Measurements from ENCODE around the gene PYGB.
A peak's percentile ranks its signal among the peaks of the same experiment; 100 is the strongest.
"Not testable (repeated sequence)": the region's sequence is repeated elsewhere in the genome, so short reads cannot be mapped to it uniquely, and the experiment has no call there.

Gene PYGB

GRCh38 chr20:25249198-25249931 lies 1.5 kb downstream of the PYGB start:
- no peak for DNase-seq

DNA sequence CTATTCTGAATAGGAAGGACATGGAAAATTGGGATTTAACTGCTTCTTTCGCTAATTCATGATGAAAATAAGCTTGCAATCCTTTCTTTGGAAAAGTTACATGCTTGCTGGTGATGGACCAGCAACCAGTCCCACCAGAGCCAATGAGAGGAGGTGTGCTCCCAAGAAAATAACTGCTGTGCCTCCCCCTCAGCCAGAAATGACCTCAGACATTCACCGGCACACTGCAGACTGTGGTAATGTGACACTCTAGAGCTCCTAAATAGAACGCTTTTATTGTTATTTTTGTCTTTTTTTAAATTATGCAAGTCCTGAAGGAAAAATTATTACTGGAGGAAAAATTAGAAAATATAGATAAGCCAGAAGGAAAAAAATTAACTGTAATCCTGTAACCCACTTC lies 2.6 kb downstream of the PYGB start:
- peak; percentile 9 for DNase-seq

DNA sequence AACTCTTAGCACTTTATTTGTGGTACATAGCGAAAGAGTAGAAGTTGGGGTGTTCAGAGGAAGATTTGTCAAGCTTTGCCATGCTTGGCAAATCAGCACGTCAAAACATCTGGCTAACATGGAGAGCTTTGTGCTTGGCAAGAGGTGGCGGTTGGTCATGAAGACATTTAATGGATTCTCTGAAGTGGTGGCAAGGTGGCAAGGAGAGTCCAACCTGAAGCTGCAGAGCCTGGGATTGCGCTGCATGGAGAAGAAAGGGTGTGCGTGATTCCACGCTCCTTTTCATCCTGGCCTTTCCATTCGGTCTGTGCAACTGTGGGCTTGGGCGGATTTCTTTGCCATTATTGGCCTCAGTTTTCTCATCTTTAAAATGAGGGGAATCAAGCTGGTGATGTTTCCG lies 3.1 kb downstream of the PYGB start:
- DNase-seq, result no peak

GRCh38 chr20:25251558-25251957 lies 3.7 kb downstream of the PYGB start:
- DNase-seq, result no peak

DNA sequence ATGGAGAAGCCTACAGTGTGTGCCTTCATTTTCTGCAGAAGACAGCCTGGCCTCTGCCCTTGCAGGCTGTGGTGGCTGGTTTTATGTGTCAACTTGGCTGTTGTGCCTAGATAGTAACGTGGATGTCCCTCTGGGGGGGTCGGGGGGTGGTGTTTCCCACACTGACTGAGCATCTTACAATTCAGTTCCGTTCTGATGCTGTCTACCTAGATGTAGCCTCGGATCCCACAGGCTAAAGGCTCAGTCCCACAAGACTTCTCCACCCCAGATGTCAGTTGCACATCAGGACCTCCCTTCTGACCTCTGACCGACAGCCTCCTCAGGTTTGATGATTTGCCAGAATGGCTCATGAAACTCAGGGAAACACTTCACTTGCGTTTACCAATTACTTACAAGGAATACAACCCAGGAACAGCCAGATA lies 4.4 kb downstream of the PYGB start:
- DNase-seq, result no peak

DNA sequence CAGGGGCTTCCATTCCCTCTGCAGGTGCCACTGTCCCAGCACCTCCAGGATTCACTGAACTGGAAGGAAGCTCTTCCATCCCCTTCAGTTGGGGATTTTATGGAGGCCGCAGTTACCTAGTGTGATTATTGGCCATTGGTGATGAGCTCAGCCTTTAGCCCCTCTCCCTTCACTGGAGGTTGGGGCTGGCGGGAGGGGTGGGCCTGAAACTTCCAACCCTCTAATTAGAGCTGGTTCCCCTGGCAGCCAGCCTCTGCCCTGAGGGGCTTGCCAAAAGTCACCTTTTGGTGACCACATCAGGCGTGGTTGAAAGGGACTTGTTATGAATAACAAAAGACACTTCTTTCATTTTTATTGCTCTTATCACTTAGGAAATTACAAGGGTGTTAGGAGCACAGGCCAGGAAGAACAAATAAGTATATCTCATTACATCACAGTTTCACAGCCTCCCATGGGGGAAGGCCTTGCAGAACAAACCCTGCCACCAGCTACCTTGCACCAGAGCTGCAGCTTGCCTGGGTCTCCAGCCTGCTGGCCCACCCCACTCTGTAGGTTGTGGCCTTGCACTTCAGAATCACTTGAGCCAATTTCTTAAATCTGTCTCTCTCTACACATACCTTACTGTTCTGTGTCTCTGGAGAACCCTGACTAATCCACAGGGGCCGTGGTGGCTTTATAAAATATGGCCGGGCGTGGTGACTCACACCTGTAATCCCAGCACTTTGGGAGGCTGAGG lies 5.0 kb downstream of the PYGB start:
- DNase-seq, result no peak

GRCh38 chr20:25253606-25254275 lies 5.9 kb downstream of the PYGB start:
- DNase-seq, result peak; percentile 43

GRCh38 chr20:25254571-25254970 lies 6.7 kb downstream of the PYGB start:
- DNase-seq, result no peak

DNA sequence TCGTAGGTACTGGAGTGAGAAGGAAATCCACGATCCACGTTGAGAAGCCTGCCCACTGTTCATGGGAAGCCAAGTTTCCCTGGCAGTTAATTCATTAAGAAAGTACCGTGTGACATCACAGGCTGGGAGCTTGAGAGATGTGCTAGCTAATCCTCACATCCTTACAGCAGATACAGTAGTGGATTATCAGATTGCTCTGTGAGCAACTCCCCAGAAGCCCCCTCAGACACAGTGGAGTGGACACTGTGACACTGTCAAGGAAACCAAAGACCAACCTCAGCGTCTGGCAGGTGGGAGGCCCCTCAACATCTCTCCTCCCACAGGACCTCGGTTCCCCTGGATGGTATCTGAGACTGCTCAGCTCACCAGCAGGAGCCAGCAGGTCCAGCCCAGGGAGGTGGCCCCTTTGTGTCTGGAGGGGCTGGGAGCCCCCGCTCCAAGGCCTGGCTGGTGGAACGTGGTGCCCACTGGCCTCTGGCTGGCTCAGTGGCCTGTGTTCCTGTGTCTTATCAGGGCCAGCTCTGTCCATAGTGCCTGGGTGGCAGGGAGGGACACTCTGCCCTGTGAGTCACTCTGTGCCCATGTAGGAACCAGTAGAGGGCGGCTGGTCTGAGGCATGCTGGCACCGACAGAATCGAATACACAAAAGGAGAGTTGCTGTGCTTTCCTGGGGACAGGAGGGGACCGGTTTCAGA lies 7.2 kb downstream of the PYGB start:
- no peak for DNase-seq

GRCh38 chr20:25256226-25256859 lies 8.5 kb downstream of the PYGB start:
- no peak for DNase-seq

DNA sequence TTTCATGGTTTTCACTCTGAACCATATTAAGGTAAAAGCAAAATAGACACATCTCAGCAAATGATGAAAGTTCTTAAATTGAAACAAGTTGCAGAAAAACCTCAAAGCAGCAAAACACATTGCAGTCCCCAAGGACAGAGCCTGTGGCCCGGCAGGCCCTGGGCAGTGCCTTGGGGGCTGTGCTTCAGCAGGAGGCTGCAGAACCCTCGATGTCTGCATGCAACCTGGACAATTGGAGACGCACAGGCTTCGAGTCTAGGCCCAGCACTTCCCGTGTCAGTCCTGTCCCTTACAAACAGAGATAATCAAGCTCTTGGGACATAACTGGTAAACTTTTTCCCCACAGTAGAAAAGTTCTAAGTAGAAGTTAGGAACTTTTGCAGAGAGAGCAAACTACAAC lies 9.2 kb downstream of the PYGB start:
- DNase-seq, result no peak

DNA sequence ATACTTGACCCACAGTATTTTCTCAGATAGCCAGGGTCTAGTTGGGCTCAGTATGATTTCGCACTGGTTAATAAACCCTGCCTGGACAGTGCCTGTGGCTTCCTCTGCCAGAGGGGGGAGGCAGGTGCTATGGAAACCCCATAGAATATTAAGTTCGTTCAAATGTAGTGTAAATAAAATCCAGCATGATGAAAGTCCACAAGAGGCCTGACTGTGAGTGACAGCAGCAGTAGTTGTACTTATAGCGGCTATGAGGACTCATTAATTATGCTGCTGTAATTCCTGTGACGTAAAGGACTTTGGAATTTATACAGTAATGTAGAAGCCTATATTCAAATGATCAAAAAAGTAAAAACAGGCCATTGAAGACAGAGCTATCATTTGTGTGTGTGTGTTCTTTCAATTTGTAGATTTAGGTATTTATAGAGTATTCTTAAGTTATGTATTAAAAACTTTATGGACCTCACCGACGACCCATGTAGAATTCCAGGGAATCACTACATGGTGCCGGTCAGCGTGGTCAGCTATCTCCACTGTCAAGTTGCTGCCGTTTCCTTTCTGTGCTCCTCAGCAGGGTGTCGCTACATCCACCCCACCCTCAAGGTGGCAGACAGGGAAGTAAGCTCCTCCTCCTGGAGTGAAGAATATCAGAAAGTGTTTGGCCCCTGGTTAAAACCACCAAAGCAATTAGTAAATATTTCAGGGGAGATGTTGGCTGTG lies 10.0 kb downstream of the PYGB start:
- no peak for DNase-seq

DNA sequence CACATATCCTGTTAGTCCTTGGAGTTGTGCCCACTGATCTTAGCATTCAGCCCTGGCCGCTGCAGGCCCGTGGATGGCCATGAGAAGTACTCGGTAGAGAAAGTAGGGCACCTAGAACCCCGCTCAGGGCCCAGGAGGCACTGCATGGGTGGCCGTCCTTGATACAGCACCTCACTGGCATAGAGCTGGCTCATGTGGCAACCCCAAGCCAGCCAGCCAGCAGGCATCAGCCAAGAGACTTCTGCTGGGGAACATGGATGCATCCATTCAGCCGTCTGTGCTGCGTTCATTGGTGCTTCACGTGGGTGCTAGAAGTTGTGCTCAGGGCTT lies 10.6 kb downstream of the PYGB start:
- no peak for DNase-seq

GRCh38 chr20:25258828-25259227 lies 10.9 kb downstream of the PYGB start:
- DNase-seq, result no peak

DNA sequence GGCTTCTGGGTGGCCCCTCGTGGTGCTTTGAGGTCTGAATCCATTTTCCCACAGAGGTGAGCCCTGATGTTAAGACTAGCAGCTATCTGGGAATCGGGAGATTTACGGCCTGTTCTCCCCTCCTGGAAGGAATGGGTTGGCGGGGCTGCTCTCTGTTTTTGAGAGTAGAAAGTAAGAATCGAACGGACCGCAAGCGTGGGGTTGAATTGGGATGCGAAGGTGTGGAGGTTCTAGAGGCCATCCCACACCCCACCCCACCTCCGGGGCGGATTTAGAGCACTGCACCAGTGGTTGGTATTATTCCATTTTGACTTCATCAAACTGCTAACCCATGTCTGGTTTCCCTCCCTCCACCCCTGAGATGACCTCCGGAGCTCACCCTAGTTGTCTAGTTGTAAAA lies 11.5 kb downstream of the PYGB start:
- no peak for DNase-seq

- no peak for DNase-seq
Measured at GRCh38 chr20:25259788-25260254, 11.9 kb downstream of the PYGB start.

DNA sequence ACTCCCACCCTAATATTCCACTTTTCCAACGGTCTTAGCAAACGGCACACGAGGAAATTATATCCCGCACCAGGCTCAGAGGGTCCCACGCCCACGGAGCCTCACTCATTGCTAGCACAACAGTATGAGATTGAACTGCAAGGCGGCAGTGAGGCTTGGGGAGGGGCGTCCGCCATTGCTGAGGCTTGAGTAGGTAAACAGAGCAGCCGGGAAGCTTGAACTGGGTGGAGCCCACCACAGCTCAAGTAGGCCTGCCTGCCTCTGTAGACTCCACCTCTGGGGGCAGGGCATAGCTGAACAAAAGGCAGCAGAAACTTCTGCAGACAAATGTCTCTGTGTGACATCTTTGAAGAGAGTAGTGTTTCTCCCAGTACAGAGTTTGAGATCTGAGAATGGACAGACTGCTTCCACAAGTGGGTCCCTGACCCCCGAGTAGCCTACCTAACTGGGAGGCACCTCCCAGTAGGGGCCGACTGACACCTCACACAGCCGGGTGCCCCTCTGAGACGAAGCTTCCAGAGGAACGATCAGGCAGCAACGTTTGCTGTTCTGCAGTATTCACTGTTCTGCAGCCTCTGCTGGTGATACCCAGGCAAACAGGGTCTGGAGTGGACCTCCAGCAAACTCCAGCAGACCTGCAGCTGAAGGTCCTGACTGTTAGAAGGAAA lies 13.0 kb downstream of the PYGB start:
- not testable (repeated sequence) for DNase-seq

DNA sequence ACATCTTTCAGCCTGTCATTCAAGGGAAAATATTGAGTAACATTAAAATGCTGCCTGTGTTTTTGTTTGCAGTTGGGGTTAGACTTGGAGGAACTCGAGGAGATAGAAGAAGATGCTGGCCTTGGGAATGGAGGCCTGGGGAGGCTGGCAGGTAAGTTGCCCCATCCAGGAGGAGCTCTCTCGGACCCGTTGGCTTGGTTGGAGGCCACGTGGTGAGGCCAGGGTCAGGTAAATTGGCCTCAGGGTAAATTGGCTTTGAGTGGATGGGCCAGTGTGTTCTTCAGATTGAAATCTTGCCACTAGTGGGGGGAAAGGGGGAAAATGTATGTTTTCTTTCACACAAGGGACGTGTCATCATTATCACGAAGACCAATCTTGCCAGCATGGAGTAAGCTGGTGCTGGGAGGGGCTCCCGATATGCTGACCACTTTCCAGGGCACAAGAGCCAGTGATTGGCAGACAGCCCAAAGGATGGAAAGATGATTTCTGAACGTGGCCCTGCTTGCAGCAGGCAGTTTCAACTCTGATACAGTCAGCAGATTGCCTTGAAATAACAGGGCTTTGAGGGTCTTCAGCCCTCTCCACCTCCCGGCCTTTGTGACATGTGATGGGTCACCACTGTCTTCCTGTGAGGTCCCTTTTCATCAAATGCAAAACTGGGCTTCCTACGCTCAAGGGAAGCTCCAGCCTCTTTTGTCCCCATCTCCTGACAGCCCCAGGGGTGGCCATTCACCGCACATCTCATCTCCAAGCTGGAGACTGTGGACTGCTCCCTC lies 21.4 kb downstream of the PYGB start:
- DNase-seq, result no peak

GRCh38 chr20:25269833-25270170 lies 21.9 kb downstream of the PYGB start:
- no peak for DNase-seq

DNA sequence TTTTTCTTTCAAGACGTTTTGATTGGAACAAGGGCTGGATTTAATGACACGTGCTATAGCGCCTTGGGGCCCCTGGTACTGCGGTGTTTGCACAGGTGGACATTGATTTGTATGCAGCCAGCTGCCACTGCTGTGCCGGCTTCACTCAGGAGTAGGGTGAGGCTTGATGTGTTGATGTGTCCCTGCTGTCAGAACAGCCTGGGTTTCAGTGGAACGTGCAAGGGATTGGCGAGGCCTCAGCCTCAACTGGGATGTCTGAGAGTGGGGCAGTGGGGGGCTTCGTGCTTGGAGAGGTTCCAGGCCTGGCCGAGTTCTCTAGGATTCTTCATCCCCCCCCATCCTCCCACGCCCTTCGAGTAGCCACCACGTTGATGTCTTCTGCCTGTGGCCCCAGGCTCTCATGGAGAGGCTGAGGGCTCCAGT lies 23.0 kb downstream of the PYGB start:
- no peak for DNase-seq
